ENCODE data around the gene CARHSP1. TPM values are rescaled to one million over a fixed set of nuclear protein-coding genes. Genes with fewer than 3 reads are reported as not detected.
A peak's percentile ranks its signal among the peaks of the same experiment; 100 is the strongest.
"Not testable (repeated sequence)": the region's sequence is repeated elsewhere in the genome, so short reads cannot be mapped to it uniquely, and the experiment has no call there.

The CARHSP1 gene
- total RNA-seq, 1 experiment from 2014 or later = 148 TPM

DNA sequence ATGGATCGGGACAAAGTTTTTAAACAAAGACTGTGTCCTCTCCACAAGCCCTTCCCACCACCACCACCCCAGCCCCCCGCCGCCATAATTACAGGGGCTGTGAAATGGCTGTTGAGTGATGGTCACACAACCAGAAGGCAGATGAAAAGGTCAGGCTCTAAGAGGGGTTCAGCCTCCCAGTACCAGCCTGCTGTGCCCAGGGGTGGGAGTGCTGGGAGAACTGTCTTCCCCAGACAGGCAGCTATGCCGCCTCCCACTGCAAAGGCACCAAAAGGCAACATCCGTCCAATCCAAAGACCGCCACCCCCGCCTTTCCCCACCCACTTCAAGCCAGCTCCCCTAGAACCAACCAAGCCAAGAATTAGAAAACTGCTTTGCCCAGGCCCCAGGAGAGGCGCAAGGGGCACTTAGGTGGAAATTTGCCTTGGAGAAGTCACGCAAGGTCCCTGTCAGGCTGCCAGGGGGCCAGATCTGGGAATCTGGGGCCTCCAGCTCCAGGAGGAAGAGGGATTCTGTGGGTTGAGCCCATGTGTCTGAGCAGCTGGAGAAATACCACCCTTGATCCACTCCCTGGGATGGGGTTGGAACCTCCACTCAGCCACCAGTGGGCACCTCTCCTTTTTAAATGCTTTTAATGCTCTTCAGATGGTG is 14.4 kb downstream of the CARHSP1 start:
- DNase-seq (ENCODE audit: low spot score) = no peak

DNA sequence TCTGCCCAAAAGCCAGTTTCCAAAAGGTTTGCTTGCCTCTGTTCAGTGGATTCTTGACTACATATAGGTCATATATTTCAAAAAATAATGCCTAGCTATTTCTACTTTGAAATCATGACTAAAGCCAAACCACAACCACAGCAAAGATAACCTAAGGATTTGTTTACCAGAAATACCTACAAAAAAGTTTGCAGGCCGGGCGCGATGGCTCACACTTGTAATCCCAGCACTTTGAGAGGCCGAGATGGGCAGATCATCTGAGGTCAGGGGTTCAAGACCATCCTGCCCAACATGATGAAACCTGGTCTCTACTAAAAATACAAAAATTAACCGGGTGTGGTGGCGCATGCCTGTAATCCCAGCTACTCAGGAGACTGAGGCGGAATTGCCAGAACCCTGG is 15.2 kb downstream of the CARHSP1 start:
- DNase-seq (ENCODE audit: low spot score) = no peak

DNA sequence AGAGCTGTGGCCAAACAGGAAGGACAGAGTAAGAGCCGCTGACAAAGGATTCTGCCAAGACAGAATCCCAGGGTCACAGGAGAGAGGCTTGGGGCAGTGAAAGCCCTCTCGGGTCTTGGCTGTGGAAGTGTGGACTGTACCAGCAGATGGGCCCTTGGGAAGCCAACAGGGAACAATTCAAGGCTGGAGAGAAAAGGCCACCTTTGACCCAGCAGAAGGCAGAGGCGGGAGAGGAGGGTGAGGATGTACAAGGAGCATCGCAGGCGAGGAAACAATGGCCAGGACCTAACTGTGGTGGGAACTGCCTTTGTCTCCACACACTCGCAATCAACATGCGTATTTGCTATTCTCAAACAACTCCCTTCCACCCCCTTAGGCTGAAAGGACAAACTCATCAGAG is 15.7 kb downstream of the CARHSP1 start:
- DNase-seq (ENCODE audit: low spot score) = no peak

DNA sequence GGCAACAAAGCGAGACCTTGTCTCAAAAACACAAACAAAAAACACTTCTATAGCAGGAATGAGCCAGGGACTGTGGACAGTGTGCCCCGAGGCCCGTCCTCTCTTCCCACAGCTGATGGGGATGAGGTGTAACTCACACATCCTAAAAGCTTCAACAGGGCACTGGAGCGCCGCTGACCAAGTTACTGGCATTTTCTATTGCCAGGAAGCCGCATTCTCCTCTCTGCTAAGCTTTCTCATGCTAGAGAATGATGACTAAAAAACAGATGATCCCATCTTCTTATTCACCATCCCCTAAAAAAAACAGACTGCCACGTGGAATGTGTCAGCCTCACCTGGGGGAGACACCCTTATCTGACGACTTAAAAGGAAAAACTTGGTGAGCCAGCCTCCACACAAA is 16.3 kb downstream of the CARHSP1 start:
- peak; percentile 50 for DNase-seq (ENCODE audit: low spot score)

DNA sequence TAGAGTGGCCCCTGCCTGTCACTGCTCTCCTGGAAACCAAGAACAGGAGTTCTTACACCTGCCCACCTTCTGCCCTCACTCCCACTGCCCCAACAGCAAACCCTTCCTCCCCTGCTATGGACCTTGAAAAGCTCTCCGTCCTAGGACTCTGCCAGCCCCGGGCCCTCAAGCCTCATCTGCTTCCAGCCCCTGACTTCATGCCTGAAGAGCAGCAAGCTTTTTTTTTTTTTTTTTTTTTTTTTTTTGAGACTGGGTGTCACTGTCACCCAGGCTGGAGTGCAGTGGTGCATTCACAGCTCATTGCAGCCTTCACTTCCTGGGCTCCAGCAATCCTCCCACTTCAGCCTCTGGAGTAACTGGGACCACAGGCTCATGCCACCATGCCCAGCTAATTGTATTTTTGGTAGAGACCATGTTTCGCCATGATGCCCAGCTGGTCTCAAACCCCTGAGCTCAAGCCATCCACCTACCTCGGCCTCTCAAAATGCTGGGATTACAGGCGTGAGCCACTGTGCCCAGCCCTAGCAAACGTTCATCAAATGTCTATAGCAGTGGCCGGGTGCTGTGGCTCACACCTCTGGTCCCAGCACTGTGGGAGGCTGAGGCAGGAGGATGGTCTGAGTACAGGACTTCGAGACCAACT is 16.9 kb downstream of the CARHSP1 start:
- DNase-seq (ENCODE audit: low spot score) = no peak

DNA sequence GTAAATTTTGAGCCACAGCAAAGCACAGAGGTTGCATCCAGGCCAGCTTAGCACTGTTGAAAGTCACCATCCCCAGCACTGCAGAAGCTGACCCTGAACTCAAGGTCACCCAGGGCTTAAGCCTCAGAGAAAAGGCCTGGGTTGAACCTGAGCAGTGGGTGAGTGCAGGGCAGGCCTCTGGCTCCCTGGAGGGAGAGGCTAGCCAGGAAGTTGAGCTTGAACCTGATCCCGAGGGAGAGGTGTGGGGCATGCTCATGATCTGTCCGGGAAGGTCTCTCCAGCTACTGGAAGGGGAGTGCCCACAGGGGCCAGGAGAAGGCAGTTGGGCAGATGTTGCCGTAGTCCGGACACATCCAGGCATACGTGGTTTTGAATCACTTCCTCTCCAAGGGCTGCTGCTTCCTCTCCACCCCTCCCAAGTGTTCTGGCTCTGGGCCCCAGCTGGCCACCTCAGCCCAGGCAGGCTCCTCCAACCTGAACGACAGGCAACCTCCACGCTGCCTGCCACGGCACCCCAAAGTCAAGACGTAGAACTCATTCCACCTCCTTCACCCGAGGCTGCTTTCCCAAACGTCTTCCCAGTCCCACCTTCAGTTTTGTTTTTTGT is 18.4 kb downstream of the CARHSP1 start:
- DNase-seq (ENCODE audit: low spot score) = peak; percentile 94

DNA sequence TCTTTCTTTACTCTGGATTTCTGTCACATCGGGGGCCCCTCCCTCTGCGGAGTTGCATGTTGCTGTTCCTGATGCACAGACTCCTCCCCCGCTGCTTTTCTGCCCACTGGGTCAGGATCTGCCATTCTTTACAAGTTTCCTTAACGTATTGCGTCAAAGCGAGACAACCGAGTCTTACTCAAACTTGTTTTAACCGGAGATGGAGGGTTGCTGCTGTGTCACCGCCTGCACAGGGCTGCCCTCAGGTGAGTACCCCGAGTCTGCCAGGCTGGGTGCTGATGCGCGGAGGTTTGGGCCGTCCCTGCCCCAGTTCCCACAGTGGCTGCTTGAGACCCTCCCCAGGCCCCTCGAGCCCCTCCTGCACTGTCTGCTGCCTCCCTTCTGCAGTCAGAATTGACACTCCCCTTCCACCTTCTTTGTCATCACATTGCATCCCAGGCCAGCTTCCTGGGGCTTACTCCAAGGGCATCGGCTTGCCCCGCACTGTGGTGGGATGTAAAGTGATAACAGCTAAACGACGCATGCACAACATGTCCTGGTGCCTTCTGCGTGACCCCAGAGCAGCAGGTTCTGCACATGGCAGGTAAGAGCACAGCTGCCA is 19.3 kb downstream of the CARHSP1 start:
- no peak for DNase-seq (ENCODE audit: low spot score)

DNA sequence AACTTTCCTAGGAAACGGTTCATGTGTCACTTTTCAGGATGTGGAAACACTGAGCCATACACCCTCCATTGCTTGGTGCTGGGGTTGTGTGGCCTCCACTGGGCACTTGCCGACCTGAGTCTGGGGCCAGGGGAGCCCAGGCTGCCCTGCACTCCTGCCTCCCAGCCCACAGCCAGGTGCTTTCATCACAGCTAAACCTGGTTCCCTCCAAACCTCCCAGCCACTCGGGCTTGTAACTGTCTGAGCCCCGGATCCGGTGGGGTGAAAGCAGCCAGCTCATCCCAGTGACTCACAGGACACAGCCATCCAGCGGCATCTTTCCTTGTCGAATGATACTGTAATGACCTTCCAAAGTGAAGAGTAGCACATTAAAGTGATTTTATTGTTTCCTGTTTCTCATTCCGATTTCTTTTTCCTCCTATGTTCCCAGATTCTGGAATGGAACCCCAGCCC is 19.8 kb downstream of the CARHSP1 start:
- DNase-seq (ENCODE audit: low spot score) = peak; percentile 96

DNA sequence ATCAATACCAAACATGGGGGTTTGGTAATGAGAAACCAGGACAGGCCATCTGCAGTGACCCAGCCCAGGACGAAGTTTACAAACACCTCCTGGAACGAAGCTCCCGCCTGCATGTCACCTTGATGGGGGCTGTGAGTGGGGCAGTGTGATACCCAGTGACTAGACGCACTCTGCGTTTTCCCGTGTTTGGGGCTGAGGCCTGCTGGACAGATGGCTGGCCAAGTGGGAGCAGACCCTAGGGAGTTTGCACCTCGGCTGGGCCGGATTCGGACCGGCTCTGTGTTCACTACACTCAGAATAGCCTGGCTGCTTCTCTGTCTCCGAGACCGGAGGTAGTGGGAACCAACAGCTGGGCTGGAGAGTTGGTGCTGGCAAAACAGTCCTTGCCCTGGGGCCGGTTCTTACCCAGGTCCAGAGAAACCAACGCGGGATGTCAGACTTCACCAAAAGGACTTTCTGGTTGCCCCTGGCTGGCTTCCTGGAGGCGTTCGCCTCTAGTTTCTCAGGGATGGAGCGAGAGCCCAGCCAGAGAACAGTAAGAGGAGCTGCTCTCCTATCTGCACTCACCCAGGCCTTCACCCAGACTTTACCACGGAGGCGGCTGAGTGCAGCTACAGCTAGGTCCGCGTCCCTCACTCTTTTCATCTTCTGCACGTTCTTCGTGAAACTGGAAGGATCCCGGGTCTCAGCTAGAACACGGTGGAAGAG is 20.4 kb downstream of the CARHSP1 start:
- DNase-seq (ENCODE audit: low spot score) = no peak

DNA sequence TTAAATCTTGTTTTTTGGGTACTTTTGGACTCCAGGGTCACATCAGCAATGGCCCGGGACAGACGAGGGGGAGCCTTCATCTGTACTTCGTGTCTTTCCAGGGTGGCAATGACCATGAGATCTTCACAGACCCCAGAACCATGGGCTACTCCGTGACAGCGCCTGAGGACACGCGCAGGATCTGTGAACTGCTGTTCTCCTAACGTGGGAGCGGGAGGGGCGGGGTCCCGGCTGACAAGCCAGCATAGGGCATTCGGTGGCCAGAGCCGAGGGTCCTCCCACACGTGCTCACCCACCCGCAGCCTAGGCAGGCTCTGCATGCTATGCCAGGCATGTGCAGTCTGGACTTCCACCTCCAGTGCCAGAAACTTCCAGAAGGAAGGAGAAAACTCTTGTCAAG is 21.2 kb downstream of the CARHSP1 start:
- no peak for DNase-seq (ENCODE audit: low spot score)

DNA sequence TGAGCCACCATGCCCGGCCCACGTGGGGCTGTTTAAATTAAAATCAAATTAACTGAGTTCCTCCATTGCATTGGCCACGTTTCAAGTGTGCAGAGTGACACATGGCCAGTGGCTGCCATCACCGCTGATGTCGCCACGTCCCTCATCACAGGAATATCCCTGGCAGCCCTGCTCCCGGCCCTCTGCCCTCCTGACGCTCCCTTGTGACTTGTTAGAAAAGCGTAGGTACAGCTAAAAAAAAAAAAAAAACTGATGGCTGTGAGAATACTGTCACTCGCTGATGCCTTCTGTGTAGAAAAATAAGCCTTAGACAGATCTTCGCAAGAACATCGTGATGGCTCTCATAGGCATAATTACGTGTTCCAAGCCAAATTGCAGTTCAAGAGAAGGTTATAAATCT is 21.7 kb downstream of the CARHSP1 start:
- DNase-seq (ENCODE audit: low spot score) = no peak

DNA sequence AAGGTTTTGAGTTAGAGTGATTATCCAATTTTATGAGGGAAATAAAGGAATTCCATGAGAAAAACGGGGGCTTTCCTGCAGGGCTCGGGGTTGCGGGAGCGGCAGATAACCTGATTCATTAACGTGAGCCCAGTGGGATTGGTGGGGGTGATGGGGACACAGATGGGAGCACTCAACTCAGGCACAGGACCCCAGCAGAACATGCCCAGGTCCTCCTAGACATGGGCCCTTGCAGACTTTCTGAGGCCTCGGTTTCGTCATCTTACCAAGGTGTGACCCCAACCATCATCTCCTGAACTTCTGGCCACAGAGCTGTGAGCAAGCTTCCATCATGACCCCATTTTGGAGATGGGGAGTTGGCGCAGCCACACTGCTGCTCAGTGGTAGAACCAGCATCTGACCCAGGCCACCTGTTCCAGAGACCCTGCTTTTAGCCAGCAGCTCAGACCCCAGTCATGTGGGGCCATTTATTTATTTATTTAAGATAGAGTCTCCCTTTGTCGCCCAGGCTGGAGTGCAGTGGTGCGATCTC is 22.3 kb downstream of the CARHSP1 start:
- DNase-seq (ENCODE audit: low spot score) = no peak

DNA sequence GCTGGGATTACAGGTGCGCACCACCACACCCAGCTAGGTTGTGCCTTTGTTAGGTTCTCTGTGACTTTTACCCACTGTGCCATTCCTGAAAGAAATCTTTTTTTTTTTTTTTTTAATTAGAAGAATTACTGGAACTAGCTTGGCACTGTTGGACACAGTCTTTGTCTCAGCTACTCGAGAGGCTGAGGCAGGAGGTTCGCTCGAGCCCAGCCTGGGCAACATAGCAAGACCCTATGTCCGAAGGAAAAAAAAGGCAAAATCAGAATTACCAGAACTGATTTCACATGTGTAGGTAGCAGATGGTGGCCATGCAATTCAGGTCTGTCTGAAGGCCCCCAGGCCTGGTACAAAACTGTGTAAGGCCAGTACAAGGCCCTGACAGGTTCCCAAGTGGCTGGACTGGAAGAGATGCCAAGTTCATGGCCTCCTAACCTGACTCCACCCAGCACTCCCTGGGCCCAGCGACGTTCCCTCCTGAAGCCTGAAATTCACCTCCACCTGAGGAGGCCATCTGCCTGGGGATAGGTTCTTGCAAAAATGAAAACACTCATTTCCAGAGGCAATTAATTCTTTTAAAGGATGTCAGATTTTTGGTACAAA is 23.0 kb downstream of the CARHSP1 start:
- no peak for DNase-seq (ENCODE audit: low spot score)

DNA sequence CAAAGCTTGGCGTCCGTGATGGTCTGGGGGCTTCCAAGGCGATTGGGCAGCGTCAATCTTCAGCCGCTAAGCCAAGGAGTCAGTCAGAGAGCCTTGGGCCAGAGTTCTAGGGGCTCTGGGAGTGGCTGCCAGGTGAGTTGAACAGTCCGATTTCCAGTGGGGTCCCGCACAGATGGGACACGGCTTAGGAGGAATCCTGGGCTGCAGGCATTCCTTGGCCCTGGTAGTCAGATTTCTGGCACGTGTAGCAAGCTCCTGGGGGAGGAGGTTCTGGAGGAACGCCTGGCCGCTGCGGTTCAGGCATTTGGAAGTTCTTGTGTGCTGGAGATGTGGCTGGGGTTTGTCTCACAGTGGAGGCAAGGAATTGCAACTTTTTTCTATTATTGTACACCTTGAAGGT is 25.5 kb downstream of the CARHSP1 start:
- DNase-seq (ENCODE audit: low spot score) = not testable (repeated sequence)

DNA sequence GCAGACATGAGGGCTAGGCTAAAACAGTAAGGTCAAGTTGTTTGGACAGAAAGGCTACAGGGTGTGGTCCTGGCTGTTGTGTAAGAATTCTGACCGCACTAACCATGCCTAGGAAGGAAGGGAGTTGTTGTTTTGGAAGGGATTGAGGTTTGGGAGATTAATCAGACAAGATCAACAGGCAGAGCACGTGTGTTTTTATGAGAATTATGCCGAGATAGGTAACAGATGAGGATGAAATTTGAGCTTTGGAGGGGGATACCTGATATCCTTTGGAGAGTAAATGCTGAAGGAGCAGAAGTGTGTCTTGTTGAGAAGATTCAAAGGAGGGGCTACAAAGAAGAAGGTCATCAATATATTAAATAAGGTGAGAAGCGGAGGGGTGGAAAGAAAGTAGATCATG is 26.8 kb downstream of the CARHSP1 start:
- not testable (repeated sequence) for DNase-seq (ENCODE audit: low spot score)

DNA sequence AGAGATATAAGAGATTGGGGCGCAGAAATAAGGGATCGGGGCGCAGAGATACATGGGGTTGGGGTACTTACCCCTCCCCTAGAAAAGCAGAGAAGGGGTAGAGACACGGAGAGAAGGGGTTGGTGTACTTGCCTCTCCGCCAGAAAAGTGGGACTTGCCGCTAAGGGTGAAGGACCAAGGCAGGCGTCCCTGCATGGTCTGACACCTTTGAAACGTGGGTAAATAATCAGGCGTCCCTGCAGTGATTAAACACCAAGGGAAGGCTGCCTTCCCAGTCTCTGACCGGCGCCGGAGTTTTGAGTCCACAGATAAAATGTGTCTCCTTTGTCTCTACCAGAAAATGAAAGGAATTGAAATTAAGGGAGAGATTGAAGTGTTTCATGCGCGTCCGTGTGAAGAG is 31.2 kb downstream of the CARHSP1 start:
- DNase-seq (ENCODE audit: low spot score) = not testable (repeated sequence)

DNA sequence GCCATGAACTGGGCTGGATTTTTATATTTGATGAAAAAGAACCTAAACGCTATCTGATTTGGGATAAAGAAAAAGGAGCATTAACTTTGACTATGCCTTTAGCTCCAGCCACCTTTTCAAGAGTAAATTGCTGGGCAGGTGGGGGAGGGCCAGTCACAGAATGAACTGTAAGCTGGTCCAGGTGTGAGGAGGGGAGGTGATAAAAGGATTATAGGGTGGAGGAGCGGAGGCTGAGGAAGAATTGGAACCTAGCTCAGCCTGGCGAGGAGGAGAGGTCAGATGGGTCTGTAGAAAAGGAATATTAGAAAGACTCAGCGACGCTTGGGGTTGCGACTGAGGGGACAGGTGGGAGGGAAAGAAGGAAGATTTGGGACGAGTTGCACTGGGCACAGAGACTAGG is 32.0 kb downstream of the CARHSP1 start:
- not testable (repeated sequence) for DNase-seq (ENCODE audit: low spot score)

DNA sequence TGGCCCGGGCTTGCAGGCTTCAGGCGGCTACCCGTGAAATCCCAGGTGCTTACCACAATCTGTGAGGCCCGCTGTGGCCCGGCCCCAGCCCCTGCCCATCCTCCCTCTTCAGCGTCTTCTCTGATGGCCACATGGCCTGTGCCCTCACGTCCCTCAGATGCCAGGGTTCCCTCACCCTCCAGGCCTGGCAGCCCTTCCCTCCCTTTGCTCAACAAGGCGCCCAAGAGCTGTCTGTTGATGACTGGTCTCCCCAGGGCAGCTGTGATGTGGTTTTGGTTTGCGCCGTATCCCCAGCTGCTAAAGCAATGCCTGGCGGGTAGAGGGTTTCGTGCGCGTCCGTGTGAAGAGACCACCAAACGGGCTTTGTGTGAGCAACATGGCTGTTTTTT is 36.1 kb downstream of the CARHSP1 start:
- no peak for DNase-seq (ENCODE audit: low spot score)

DNA sequence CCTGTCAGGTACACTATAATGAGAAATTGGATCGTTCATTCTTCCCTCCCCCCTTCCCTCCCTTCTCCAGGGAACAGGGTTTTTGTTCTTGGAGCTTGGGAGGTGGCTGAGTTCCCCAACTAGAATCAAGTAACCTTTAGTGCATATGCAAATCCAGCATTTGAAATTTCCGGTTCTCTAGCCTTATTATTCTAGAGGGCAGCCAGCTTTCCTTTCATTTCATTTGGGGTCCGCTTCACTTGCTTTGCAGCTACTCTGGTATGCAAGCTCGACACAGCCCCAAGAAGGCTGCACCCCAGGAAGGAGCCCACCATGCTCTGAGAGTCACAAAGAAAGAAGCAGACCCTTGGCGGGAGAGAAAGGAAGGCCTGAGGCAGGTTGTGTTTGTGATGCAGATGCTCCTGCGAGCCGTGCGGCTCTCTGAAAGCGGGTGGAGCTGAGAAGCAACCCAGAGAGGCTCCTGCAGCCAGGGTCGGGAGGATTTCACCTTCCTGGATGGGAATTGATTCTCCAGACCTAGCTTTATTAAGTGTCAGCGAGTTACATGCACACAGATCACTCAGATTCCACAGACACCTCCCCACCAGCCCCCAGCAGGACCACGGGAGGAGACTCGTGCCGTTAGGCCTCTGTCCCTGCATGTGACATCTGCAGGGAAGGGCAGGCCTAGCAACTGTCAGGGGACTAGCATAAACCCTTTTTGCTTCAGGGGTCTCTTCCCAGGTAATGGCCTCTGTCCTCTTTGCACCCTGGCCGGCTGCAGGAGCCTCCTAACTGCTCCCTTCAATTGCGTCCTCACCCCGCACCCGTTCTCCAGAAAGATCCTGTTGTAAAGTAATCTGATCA is 36.7 kb downstream of the CARHSP1 start:
- no peak for DNase-seq (ENCODE audit: low spot score)

DNA sequence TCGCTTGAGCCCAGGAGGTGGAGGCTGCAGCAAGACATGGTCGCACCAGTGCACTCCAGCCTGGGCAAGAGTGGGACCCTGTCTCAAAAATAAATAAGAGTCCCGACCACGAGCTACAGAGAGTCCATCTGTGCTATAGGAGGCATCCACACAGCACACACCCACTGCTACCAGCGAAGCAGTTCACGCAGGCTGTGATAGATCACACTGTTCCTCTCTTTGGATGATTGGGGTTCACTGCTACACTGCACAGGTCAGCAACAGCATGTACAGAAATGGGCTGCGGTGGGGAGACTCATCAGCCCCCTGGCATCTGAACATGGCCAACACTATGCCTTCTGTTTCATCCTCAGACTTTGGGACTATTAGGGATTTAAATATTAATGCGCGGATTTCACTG is 37.4 kb downstream of the CARHSP1 start:
- DNase-seq (ENCODE audit: low spot score) = no peak

All from A172 (cell line).